ENCODE data around the gene UCK2. TPM values are rescaled to one million over a fixed set of nuclear protein-coding genes. Genes with fewer than 3 reads are reported as not detected.

UCK2 gene
- total and polyA plus RNA-seq, 2 donors (not counting 3 experiments of a cell fraction or from before 2014, with no cell fraction given) = 62.3 to 74.7 TPM

DNA sequence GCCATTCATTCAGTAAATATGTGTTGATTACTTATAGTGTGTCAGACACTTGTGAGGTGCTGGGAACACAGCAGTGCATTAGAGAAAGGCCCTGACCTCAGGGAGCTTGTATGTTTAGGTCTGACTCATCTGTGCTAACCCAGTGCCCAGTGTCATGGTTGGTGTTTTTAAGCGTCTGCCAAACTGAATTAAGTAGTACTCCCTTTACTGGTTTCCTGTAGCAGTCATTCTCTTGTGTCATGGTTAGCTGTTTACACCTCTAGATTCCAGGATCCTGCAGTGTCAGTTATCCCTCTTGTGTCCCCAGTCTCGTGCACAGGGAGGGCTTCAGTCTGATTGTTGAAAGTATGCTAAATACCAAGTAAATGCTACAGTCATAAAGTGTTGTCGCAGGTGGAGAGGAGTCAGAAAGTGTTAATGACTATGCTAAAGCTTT, 14.2 kb downstream of the UCK2 start:
- POLR2A ChIA-PET = no interaction called here
- DNase-seq (ENCODE audit: low read depth, low spot score) (peak; percentile 51), FAIRE-seq (peak; percentile 57)
- Histone ChIP-seq H3K9me3 (replicated peaks; ENCODE audit: control insufficient read depth, insufficient read depth, low read length) (no peaks in the 10 kb centered on the region), H3K4me2 (ENCODE audit: insufficient read depth, low read length) (no peak overlapping the region), H4K20me1 (replicated peaks; ENCODE audit: control insufficient read depth, extremely low read depth, insufficient read depth, low read length) (peaks cover 2% of the 10 kb centered on the region), H3K9ac (replicated peaks; ENCODE audit: extremely low read depth, insufficient read depth, low read length) (no peak overlapping the region), H3K36me3 (ENCODE audit: control insufficient read depth in 2 of 2, extremely low read depth in 1 of 2, insufficient read depth in 2 of 2, low read length in 2 of 2) (no peaks in the 10 kb centered on the region), H3K79me2 (ENCODE audit: control insufficient read depth, insufficient read depth, low read length) (peaks cover 100% of the 10 kb centered on the region), H2AFZ (ENCODE audit: low read depth, low read length) (no peak overlapping the region), H3K4me3 (replicated peaks in 1 of 3; ENCODE audit: insufficient read depth in 1 of 3, low read depth in 1 of 3, low read length in 3 of 3) (no peak overlapping the region), H3K27ac (ENCODE audit: insufficient read depth, low read depth, low read length) (no peak overlapping the region), H3K9me1 (replicated peaks; ENCODE audit: control insufficient read depth, extremely low read depth, insufficient read depth, low read length) (no peaks in the 10 kb centered on the region), H3K4me1 (ENCODE audit: control insufficient read depth, extremely low read depth, insufficient read depth, low read length) (peaks cover 34% of the 10 kb centered on the region), H3K27me3 (ENCODE audit: control insufficient read depth in 2 of 2, insufficient read depth in 2 of 2, low read length in 2 of 2) (no peaks in the 10 kb centered on the region)
- intact Hi-C loops (cut with micrococcal nuclease) = no loop called here
- TF ChIP-seq, protein P1, sequence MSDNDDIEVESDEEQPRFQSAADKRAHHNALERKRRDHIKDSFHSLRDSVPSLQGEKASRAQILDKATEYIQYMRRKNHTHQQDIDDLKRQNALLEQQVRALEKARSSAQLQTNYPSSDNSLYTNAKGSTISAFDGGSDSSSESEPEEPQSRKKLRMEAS (IDR thresholded peaks at IDR 0.05; ENCODE audit: insufficient read depth, insufficient read length) = no peak
- peak; percentile 25 for TF ChIP-seq FOS (IDR thresholded peaks at IDR 0.05; ENCODE audit: borderline replicate concordance, insufficient read depth, low read length)
- dilution Hi-C loops (cut with MboI; ENCODE audit: extremely low pct_ligation_motif_present, low sequenced_read_pairs) = no loop called here
- BruUV-seq (replicated peaks) = no TSS peak
- CTCF ChIA-PET = interaction anchor here (1.2 to 1.7 kb wide), 4 partner anchors 12 to 57 kb away, joined by 3 to 9 read pairs (median 4); no protein-coding TSS in a partner anchor

DNA sequence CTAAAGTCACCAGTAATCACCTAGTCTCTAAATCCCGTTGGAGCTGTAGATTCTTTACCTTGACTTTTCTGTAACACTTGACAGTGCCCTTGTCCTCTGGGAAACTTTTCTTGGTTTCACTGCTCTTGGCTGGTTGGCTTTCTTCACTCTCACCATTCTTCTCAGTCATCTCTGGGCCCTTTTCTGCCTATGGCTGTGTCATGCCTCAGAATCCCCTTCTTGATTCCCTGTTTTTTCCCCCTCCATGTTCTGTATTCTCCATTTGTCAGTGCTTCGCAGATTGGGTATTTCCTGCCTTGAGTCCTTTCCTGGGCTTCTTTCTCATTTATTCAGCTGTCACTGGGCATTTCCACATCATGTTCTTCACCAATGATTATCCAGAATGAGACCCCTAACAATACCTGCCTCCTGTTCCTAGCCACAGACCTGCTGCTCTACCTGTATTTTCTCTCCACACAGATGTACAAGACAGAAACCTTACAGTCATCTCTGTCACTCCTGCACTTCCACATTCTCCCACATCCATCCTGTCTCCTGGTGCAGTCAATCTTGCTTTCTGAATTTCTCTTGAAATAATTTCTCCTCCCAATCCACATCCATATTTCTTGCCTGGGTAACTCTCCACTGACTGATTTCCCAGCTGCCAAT, 14.7 kb downstream of the UCK2 start:
- Histone ChIP-seq H3K79me2 (ENCODE audit: control insufficient read depth, insufficient read depth, low read length) (peaks cover 100% of the 10 kb centered on the region), H3K4me3 (replicated peaks in 1 of 3; ENCODE audit: insufficient read depth in 1 of 3, low read depth in 1 of 3, low read length in 3 of 3) (no peak overlapping the region), H3K36me3 (ENCODE audit: control insufficient read depth in 2 of 2, extremely low read depth in 1 of 2, insufficient read depth in 2 of 2, low read length in 2 of 2) (no peaks in the 10 kb centered on the region), H4K20me1 (replicated peaks; ENCODE audit: control insufficient read depth, extremely low read depth, insufficient read depth, low read length) (peaks cover 6% of the 10 kb centered on the region), H3K4me1 (ENCODE audit: control insufficient read depth, extremely low read depth, insufficient read depth, low read length) (peaks cover 34% of the 10 kb centered on the region), H2AFZ (ENCODE audit: low read depth, low read length) (no peak overlapping the region), H3K4me2 (ENCODE audit: insufficient read depth, low read length) (peak overlapping the region; percentile 24), H3K9ac (replicated peaks; ENCODE audit: extremely low read depth, insufficient read depth, low read length) (no peak overlapping the region), H3K9me3 (replicated peaks; ENCODE audit: control insufficient read depth, insufficient read depth, low read length) (no peaks in the 10 kb centered on the region), H3K9me1 (replicated peaks; ENCODE audit: control insufficient read depth, extremely low read depth, insufficient read depth, low read length) (no peaks in the 10 kb centered on the region), H3K27ac (ENCODE audit: insufficient read depth, low read depth, low read length) (no peak overlapping the region), H3K27me3 (ENCODE audit: control insufficient read depth in 2 of 2, insufficient read depth in 2 of 2, low read length in 2 of 2) (no peaks in the 10 kb centered on the region)
- ChIA-PET CTCF (interaction anchor here (1.0 to 1.9 kb wide), 7 partner anchors 13 to 61 kb away, joined by 3 to 9 read pairs (median 4); no protein-coding TSS in a partner anchor), POLR2A (no interaction called here)
- dilution Hi-C loops (cut with MboI; ENCODE audit: extremely low pct_ligation_motif_present, low sequenced_read_pairs) = no loop called here
- FAIRE-seq (peak; percentile 42), DNase-seq (ENCODE audit: low read depth, low spot score) (no peak)
- BruUV-seq (replicated peaks) = no TSS peak
- intact Hi-C loops (cut with micrococcal nuclease) = no loop called here
- TF ChIP-seq FOS (IDR thresholded peaks at IDR 0.05; ENCODE audit: borderline replicate concordance, insufficient read depth, low read length) = no peak
- TF ChIP-seq, protein P2, sequence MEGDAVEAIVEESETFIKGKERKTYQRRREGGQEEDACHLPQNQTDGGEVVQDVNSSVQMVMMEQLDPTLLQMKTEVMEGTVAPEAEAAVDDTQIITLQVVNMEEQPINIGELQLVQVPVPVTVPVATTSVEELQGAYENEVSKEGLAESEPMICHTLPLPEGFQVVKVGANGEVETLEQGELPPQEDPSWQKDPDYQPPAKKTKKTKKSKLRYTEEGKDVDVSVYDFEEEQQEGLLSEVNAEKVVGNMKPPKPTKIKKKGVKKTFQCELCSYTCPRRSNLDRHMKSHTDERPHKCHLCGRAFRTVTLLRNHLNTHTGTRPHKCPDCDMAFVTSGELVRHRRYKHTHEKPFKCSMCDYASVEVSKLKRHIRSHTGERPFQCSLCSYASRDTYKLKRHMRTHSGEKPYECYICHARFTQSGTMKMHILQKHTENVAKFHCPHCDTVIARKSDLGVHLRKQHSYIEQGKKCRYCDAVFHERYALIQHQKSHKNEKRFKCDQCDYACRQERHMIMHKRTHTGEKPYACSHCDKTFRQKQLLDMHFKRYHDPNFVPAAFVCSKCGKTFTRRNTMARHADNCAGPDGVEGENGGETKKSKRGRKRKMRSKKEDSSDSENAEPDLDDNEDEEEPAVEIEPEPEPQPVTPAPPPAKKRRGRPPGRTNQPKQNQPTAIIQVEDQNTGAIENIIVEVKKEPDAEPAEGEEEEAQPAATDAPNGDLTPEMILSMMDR (IDR thresholded peaks at IDR 0.05; ENCODE audit: extremely low read depth in 1 of 2, insufficient read depth in 1 of 2, low read depth in 1 of 2, low read length in 2 of 2) = no peak
- TF ChIP-seq POLR2AphosphoS5 (IDR thresholded peaks at IDR 0.05; ENCODE audit: insufficient read depth, low read depth, low read length) = no peak
- TF ChIP-seq MYC (IDR thresholded peaks at IDR 0.05; ENCODE audit: low read depth, low read length) = no peak
- no peak for TF ChIP-seq POLR2A (IDR thresholded peaks at IDR 0.05; ENCODE audit: low read depth, low read length)
- TF ChIP-seq JUN (IDR thresholded peaks at IDR 0.05; ENCODE audit: borderline replicate concordance, insufficient read depth, insufficient read length, low read depth) = no peak
- TF ChIP-seq, protein P1 (IDR thresholded peaks at IDR 0.05; ENCODE audit: insufficient read depth, insufficient read length) = no peak
- TF ChIP-seq EZH2 (IDR thresholded peaks at IDR 0.05; ENCODE audit: borderline replicate concordance, low read depth, low read length, severe bottlenecking) = no peak
- no peak for TF ChIP-seq GATA2 (IDR thresholded peaks at IDR 0.05; ENCODE audit: insufficient read depth, insufficient read length, low read depth, low read length)
